ENCODE measurements around the gene MRTFB. TPM values are rescaled to one million over a fixed set of nuclear protein-coding genes. Genes with fewer than 3 reads are reported as not detected.

Gene MRTFB
- total RNA-seq, 1 experiment from 2014 or later, result 71.5 TPM

DNA sequence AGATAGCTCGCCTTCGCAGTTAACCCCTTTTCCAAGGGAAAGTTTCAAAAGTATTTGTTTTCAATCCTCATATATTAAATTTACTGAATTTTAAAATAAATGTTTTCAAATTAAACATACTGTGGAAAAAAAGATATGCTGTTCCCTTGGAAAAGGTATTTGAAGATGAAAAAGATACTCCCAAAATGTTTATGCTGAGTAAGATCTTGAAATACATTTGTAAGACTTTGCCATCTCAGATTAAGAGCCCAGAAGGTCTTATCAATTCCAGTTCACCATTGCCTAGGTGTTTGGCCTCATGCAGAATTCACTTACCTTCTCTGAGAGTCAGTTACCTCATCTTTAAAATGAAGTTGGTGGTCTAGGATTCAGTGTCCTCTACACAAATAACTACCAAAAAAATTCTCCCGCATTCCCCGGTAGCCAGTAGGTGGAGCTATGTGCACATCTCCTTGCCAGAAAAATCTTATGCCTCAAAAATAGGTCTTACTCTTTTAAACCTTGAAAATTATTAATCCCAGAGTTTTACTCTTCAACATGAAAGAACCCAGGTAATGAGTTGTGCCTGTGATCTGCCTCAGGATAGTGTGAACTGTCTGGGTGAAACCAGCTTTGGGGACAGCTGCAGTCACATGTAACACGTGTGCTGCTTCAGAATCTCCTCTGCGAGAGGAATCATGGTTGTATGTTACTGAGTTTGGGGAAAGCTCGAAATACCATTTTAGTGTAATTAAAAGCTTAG lies 178.3 kb downstream of the MRTFB start:
- peaks cover 10% of the 10 kb centered on the region for H3F3A ChIP-seq (ENCODE audit: insufficient read depth, low read depth)
- no peaks in the 10 kb centered on the region for H3K9me3 ChIP-seq (ENCODE audit: insufficient read depth, low read depth)
- H3K4me1 ChIP-seq (replicated peaks; ENCODE audit: insufficient read depth), result no peaks in the 10 kb centered on the region
- H3K4me3 ChIP-seq, result no peak overlapping the region
- H3K27me3 ChIP-seq (ENCODE audit: insufficient read depth, low read depth), result no peaks in the 10 kb centered on the region
- H3K79me2 ChIP-seq (ENCODE audit: low read depth), result no peaks in the 10 kb centered on the region
- no TSS peak for BruUV-seq (replicated peaks)
- DNase-seq, result peak in 1 of 2 experiments; percentile 55
- ChIA-PET CTCF (interaction anchor here (0.5 to 0.6 kb wide), 3 partner anchors 147 to 326 kb away, joined by 3 read pairs; no protein-coding TSS in a partner anchor), POLR2A (ENCODE audit: unreplicated experiment) (interaction anchor here (0.6 kb wide), 1 partner anchor 213 kb away, joined by 3 read pairs; no protein-coding TSS in a partner anchor)
- H3K36me3 ChIP-seq (ENCODE audit: low read depth), result peaks cover 34% of the 10 kb centered on the region; the same call in 1 of the 2 replicates
- H3K27ac ChIP-seq, result no peak overlapping the region
- no peaks in the 10 kb centered on the region for H3K9me2 ChIP-seq (ENCODE audit: insufficient read depth)
- TF ChIP-seq, protein P1, sequence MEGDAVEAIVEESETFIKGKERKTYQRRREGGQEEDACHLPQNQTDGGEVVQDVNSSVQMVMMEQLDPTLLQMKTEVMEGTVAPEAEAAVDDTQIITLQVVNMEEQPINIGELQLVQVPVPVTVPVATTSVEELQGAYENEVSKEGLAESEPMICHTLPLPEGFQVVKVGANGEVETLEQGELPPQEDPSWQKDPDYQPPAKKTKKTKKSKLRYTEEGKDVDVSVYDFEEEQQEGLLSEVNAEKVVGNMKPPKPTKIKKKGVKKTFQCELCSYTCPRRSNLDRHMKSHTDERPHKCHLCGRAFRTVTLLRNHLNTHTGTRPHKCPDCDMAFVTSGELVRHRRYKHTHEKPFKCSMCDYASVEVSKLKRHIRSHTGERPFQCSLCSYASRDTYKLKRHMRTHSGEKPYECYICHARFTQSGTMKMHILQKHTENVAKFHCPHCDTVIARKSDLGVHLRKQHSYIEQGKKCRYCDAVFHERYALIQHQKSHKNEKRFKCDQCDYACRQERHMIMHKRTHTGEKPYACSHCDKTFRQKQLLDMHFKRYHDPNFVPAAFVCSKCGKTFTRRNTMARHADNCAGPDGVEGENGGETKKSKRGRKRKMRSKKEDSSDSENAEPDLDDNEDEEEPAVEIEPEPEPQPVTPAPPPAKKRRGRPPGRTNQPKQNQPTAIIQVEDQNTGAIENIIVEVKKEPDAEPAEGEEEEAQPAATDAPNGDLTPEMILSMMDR (conservative IDR thresholded peaks at IDR 0.05), result peak; percentile 88
- TF ChIP-seq EZH2 (IDR thresholded peaks at IDR 0.05; ENCODE audit: low read depth), result no peak
- no peaks in the 10 kb centered on the region for H4K20me1 ChIP-seq (ENCODE audit: insufficient read depth)
- no peak overlapping the region for H2AFZ ChIP-seq
- no peak overlapping the region for H3K4me2 ChIP-seq
- intact Hi-C loops (cut with micrococcal nuclease; ENCODE audit: unreplicated experiment), result loop anchor here (1.0 to 5.0 kb wide), 3 partner anchors 280 to 353 kb away; partner anchors contain the start of gene ERCC4

DNA sequence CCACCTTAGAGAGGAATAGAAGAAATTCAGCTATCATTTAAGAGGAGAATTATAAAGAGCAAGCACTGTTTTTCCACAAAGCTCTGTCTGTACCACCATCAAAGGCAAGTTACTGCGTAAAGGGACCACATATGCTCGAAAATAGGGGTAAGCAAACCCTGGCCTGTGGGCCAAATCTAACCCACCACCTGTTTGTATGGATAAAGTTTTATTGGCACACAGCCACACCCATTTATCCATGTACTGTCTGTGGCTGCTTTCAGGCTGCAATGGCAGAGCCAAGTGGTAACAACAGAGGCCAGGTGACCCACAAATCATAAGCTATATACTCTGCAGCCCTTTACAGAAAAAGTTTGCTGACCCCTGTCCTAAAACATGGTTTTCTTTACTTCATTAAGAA lies 180.3 kb downstream of the MRTFB start:
- BruUV-seq (replicated peaks), result no TSS peak
- Histone ChIP-seq H3K36me3 (ENCODE audit: low read depth) (peaks cover 35% of the 10 kb centered on the region), H3K4me1 (replicated peaks; ENCODE audit: insufficient read depth) (no peaks in the 10 kb centered on the region), H2AFZ (no peak overlapping the region), H3K27ac (no peak overlapping the region), H4K20me1 (ENCODE audit: insufficient read depth) (no peaks in the 10 kb centered on the region), H3K27me3 (ENCODE audit: insufficient read depth, low read depth) (no peaks in the 10 kb centered on the region), H3K9me2 (ENCODE audit: insufficient read depth) (no peaks in the 10 kb centered on the region), H3K9me3 (ENCODE audit: insufficient read depth, low read depth) (no peaks in the 10 kb centered on the region), H3K79me2 (ENCODE audit: low read depth) (no peaks in the 10 kb centered on the region), H3K4me2 (no peak overlapping the region), H3K4me3 (no peak overlapping the region), H3F3A (ENCODE audit: insufficient read depth, low read depth) (peaks cover 7% of the 10 kb centered on the region; the same call in 1 of the 2 replicates)
- intact Hi-C loops (cut with micrococcal nuclease; ENCODE audit: unreplicated experiment), result no loop called here
- no peak for TF ChIP-seq EZH2 (IDR thresholded peaks at IDR 0.05; ENCODE audit: low read depth)
- no peak for DNase-seq
- CTCF ChIA-PET, result interaction anchor here (0.6 to 0.7 kb wide), 3 partner anchors 20 to 334 kb away, joined by 3 to 5 read pairs (median 3); no protein-coding TSS in a partner anchor
- POLR2A ChIA-PET (ENCODE audit: unreplicated experiment), result interaction anchor here (0.8 kb wide), 1 partner anchor 14 kb away, joined by 12 read pairs; no protein-coding TSS in a partner anchor

DNA sequence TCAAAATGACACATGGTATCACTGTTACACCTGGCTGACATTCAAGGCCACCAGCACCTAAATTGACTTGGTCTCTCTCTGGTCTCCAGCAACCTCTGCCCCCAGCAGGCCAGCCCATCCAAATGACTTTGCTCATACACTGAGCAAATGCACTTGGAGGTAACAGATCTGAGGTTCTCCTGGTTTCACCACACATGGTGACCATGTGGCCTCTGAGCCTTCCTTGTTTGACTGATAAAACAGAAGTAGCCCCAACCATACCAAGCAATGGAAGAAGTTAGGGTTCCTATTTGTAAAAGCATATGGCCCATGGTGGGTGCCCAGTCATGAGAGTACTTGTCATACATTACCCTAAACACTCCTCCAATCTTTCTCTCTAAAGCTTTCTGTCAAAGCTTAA lies 181.7 kb downstream of the MRTFB start:
- no peaks in the 10 kb centered on the region for H3K9me3 ChIP-seq (ENCODE audit: insufficient read depth, low read depth)
- H3K9me2 ChIP-seq (ENCODE audit: insufficient read depth), result no peaks in the 10 kb centered on the region
- no peaks in the 10 kb centered on the region for H3K4me1 ChIP-seq (replicated peaks; ENCODE audit: insufficient read depth)
- peaks cover 37% of the 10 kb centered on the region for H3K36me3 ChIP-seq (ENCODE audit: low read depth)
- no peak overlapping the region for H3K4me3 ChIP-seq
- H3K79me2 ChIP-seq (ENCODE audit: low read depth), result no peaks in the 10 kb centered on the region
- H3K27me3 ChIP-seq (ENCODE audit: insufficient read depth, low read depth), result no peaks in the 10 kb centered on the region
- ChIA-PET POLR2A (ENCODE audit: unreplicated experiment) (no interaction called here), CTCF (no interaction called here)
- no TSS peak for BruUV-seq (replicated peaks)
- no peak overlapping the region for H2AFZ ChIP-seq
- H3K4me2 ChIP-seq, result no peak overlapping the region
- no peak overlapping the region for H3K27ac ChIP-seq
- H3F3A ChIP-seq (ENCODE audit: insufficient read depth, low read depth), result peaks cover 7% of the 10 kb centered on the region; the same call in 1 of the 2 replicates
- DNase-seq, result no peak
- intact Hi-C loops (cut with micrococcal nuclease; ENCODE audit: unreplicated experiment), result no loop called here
- no peak for TF ChIP-seq EZH2 (IDR thresholded peaks at IDR 0.05; ENCODE audit: low read depth)
- TF ChIP-seq, protein P1 (conservative IDR thresholded peaks at IDR 0.05), result no peak
- H4K20me1 ChIP-seq (ENCODE audit: insufficient read depth), result no peaks in the 10 kb centered on the region; the same call in 1 of the 2 replicates

Data from PC-9 (cell line).